HL-60 (cell line): ENCODE data around the gene EVA1C.

Source experiments
- DNase-seq, 2 experiments: peaks; one replicate each; pipeline ENCODE4 v3.0.0-alpha.2; 2010 to 2020; ENCODE audit warnings: low read depth in 1 of 2, low spot score in 1 of 2
- H3K27ac ChIP-seq: fragments of 250-450 bp; sonication (Bioruptor Pico); replicated peaks from 2 replicates; pipeline ENCODE4 v1.5.1; 2020; ENCODE audit warnings: mild to moderate bottlenecking, moderate library complexity
- H3K27me3 ChIP-seq: fragments of 250-450 bp; sonication (Bioruptor Pico); 2 replicates; pipeline ENCODE4 v1.5.1; 2021; ENCODE audit warnings: mild to moderate bottlenecking, moderate library complexity; ENCODE audit not compliant: insufficient read depth, poor library complexity, severe bottlenecking
- H3K4me3 ChIP-seq: replicated peaks from 2 replicates; pipeline ENCODE4 v1.5.1; 2011; ENCODE audit warnings: mild to moderate bottlenecking, control low read depth, low read length; ENCODE audit not compliant: insufficient read depth
- GABPA ChIP-seq: IDR thresholded peaks from 2 replicates; pipeline ENCODE4 v1.6.1; 2012; ENCODE audit warnings: low read depth
- POLR2AphosphoS5 ChIP-seq: IDR thresholded peaks from 2 replicates; pipeline ENCODE4 v1.6.1; 2012; ENCODE audit warnings: low read depth
- SPI1 ChIP-seq: IDR thresholded peaks from 2 replicates; pipeline ENCODE4 v1.6.1; 2012; ENCODE audit warnings: low read depth, mild to moderate bottlenecking, borderline replicate concordance
- TF ChIP-seq, protein P1 (sequence below): IDR thresholded peaks from one replicate; pipeline ENCODE4 v1.5.1; 2011; ENCODE audit warnings: low read length, control low read depth, inconsistent platforms; ENCODE audit not compliant: insufficient read depth
- TF ChIP-seq, protein P2 (sequence below): IDR thresholded peaks from 2 replicates; pipeline ENCODE4 v1.6.1; 2012; ENCODE audit warnings: low read depth; ENCODE audit not compliant: insufficient replicate concordance

Gene EVA1C

DNA sequence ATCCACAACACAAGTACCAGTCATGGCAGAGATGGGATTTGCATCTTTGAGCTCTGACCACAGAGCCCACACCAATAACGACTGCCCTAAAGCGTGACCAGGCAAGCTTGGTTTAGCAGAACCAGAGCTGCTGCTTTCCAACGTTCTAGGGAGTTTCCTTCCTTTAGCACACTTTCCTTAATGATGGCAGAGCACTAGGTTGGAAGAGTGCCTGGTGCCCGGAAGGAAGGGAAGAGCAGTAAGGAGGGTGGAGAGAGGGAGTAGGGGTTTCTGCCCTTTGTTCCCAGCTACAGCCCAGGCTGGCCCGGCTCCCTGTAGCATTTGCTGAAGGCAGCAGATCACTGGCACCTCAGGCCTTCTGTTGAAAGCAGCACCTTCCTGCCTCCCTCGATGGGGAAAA, 6.1 kb upstream of the EVA1C start:
- Histone ChIP-seq H3K27me3 (peaks cover 11% of the 10 kb centered on the region), H3K27ac (no peak overlapping the region), H3K4me3 (no peak overlapping the region)
- no peak for DNase-seq
- TF ChIP-seq, protein P1, sequence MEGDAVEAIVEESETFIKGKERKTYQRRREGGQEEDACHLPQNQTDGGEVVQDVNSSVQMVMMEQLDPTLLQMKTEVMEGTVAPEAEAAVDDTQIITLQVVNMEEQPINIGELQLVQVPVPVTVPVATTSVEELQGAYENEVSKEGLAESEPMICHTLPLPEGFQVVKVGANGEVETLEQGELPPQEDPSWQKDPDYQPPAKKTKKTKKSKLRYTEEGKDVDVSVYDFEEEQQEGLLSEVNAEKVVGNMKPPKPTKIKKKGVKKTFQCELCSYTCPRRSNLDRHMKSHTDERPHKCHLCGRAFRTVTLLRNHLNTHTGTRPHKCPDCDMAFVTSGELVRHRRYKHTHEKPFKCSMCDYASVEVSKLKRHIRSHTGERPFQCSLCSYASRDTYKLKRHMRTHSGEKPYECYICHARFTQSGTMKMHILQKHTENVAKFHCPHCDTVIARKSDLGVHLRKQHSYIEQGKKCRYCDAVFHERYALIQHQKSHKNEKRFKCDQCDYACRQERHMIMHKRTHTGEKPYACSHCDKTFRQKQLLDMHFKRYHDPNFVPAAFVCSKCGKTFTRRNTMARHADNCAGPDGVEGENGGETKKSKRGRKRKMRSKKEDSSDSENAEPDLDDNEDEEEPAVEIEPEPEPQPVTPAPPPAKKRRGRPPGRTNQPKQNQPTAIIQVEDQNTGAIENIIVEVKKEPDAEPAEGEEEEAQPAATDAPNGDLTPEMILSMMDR, result no peak
- TF ChIP-seq, protein P2, sequence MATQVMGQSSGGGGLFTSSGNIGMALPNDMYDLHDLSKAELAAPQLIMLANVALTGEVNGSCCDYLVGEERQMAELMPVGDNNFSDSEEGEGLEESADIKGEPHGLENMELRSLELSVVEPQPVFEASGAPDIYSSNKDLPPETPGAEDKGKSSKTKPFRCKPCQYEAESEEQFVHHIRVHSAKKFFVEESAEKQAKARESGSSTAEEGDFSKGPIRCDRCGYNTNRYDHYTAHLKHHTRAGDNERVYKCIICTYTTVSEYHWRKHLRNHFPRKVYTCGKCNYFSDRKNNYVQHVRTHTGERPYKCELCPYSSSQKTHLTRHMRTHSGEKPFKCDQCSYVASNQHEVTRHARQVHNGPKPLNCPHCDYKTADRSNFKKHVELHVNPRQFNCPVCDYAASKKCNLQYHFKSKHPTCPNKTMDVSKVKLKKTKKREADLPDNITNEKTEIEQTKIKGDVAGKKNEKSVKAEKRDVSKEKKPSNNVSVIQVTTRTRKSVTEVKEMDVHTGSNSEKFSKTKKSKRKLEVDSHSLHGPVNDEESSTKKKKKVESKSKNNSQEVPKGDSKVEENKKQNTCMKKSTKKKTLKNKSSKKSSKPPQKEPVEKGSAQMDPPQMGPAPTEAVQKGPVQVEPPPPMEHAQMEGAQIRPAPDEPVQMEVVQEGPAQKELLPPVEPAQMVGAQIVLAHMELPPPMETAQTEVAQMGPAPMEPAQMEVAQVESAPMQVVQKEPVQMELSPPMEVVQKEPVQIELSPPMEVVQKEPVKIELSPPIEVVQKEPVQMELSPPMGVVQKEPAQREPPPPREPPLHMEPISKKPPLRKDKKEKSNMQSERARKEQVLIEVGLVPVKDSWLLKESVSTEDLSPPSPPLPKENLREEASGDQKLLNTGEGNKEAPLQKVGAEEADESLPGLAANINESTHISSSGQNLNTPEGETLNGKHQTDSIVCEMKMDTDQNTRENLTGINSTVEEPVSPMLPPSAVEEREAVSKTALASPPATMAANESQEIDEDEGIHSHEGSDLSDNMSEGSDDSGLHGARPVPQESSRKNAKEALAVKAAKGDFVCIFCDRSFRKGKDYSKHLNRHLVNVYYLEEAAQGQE, result no peak
- TF ChIP-seq GABPA (no peak), SPI1 (no peak), POLR2AphosphoS5 (no peak)

DNA sequence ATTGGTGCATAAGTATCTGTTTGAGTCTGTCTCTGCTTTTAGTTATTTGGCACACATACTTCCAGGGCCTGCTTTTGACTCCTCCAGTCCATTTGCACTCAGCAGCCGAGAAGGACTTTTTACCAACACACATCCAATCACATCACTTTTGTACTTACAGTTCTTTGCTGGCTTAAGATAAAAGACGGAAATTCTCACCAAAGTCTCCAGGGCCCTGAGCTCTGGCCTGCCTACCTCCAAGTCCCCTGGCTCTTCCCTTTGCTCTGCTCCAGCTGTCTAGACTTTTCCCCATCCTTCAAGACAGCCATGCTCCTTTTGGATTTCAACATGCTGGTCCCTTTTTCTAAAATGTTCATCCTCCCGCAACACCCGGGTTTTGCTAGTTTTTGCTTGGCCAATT, 2.2 kb upstream of the EVA1C start:
- DNase-seq, result no peak
- H3K27me3 ChIP-seq, result peaks cover 32% of the 10 kb centered on the region

DNA sequence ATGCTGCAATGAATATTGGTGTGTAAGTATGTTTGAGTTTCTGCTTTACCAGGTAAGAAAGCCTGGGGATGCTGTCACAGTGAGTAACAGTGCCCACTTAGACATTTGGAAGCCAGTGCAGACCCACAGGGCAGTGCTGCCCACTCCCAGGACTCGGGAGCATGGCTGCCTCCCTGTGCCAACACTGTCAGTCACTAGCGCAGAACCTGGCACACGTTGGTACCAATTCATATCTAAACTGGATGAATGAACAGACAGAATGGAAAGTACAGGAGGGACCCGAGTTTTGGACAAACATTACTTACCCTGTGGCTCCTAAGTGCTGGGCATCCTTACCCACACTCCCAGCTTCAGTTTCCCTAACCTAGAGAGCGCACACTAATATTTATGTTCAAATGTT, 1.6 kb upstream of the EVA1C start:
- no peak overlapping the region for H3K27ac ChIP-seq
- TF ChIP-seq, protein P2, result no peak
- TF ChIP-seq, protein P1, result no peak
- TF ChIP-seq POLR2AphosphoS5 (no peak), GABPA (no peak), SPI1 (no peak)
- no peak overlapping the region for H3K4me3 ChIP-seq
- no peak for DNase-seq
- H3K27me3 ChIP-seq, result peaks cover 32% of the 10 kb centered on the region

More for the DNA sequence above, 2.2 kb upstream of the EVA1C start:
- TF ChIP-seq GABPA (no peak), POLR2AphosphoS5 (no peak), SPI1 (no peak)
- TF ChIP-seq, protein P1, result no peak
- TF ChIP-seq, protein P2, result no peak
- H3K4me3 ChIP-seq, result no peak overlapping the region
- H3K27ac ChIP-seq, result no peak overlapping the region
